H9 (cell line): ENCODE measurements around the gene AMDHD1. TPM values are rescaled to one million over a fixed set of nuclear protein-coding genes. Genes with fewer than 3 reads are reported as not detected.

Source experiments
- DNase-seq: peaks from one replicate; pipeline ENCODE4 v3.0.0-alpha.2; 2017
- H2AFZ ChIP-seq: one replicate; pipeline ENCODE4 v1.6.1; 2013; ENCODE audit warnings: mild to moderate bottlenecking, low read length, control low read depth, moderate library complexity
- H2AK5ac ChIP-seq: 2 replicates; pipeline ENCODE4 v1.6.1; 2013; ENCODE audit warnings: low read length, control low read depth, mixed read lengths; ENCODE audit not compliant: insufficient read length
- H2BK120ac ChIP-seq: one replicate; pipeline ENCODE4 v1.6.1; 2013; ENCODE audit warnings: low read depth, mild to moderate bottlenecking, low read length, control low read depth, inconsistent platforms; ENCODE audit not compliant: poor library complexity, severe bottlenecking
- H2BK12ac ChIP-seq: 2 replicates; pipeline ENCODE4 v1.6.1; 2013; ENCODE audit warnings: low read length, control low read depth, mixed read lengths, low read depth; ENCODE audit not compliant: insufficient read length
- H2BK15ac ChIP-seq: 2 replicates; pipeline ENCODE4 v1.6.1; 2013; ENCODE audit warnings: low read depth, low read length, control low read depth
- H2BK20ac ChIP-seq: one replicate; pipeline ENCODE4 v1.6.1; 2013; ENCODE audit warnings: low read depth, mild to moderate bottlenecking, low read length, control low read depth, inconsistent platforms; ENCODE audit not compliant: poor library complexity, severe bottlenecking
- H2BK5ac ChIP-seq: 2 replicates; pipeline ENCODE4 v1.6.1; 2013; ENCODE audit warnings: low read length, control low read depth, mixed read lengths; ENCODE audit not compliant: insufficient read length
- H3K14ac ChIP-seq: 2 replicates; pipeline ENCODE4 v1.6.1; 2013; ENCODE audit warnings: low read length, control low read depth; ENCODE audit not compliant: insufficient read depth
- H3K18ac ChIP-seq: 2 replicates; pipeline ENCODE4 v1.6.1; 2013; ENCODE audit warnings: low read depth, mild to moderate bottlenecking, mixed read lengths, low read length, control low read depth; ENCODE audit not compliant: insufficient read length
- H3K23ac ChIP-seq: 2 replicates; pipeline ENCODE4 v1.6.1; 2013; ENCODE audit warnings: low read length, control low read depth, mixed read lengths, low read depth; ENCODE audit not compliant: insufficient read length
- H3K23me2 ChIP-seq: 2 replicates; pipeline ENCODE4 v1.6.1; 2013; ENCODE audit warnings: low read depth, mild to moderate bottlenecking, mixed read lengths, low read length, control low read depth; ENCODE audit not compliant: insufficient read length, poor library complexity, severe bottlenecking
- H3K27ac ChIP-seq: 2 replicates; pipeline ENCODE4 v1.5.1; 2013; ENCODE audit warnings: low read length, control low read depth, mixed read lengths, low read depth; ENCODE audit not compliant: insufficient read length
- H3K27me3 ChIP-seq: 2 replicates; pipeline ENCODE4 v1.6.1; 2013; ENCODE audit warnings: low read length, control low read depth, inconsistent platforms; ENCODE audit not compliant: insufficient read depth
- H3K4ac ChIP-seq: 2 replicates; pipeline ENCODE4 v1.6.1; 2013; ENCODE audit warnings: low read depth, mild to moderate bottlenecking, control low read depth, inconsistent platforms, low read length, moderate library complexity
- H3K4me1 ChIP-seq: 2 replicates; pipeline ENCODE4 v1.6.1; 2013; ENCODE audit warnings: low read length, control low read depth, inconsistent platforms; ENCODE audit not compliant: insufficient read depth
- H3K4me2 ChIP-seq: 2 replicates; pipeline ENCODE4 v1.6.1; 2013; ENCODE audit warnings: low read length, control low read depth, mixed read lengths; ENCODE audit not compliant: insufficient read length, insufficient read depth
- H3K56ac ChIP-seq: 2 replicates; pipeline ENCODE4 v1.6.1; 2013; ENCODE audit warnings: low read depth, mild to moderate bottlenecking, mixed read lengths, low read length, control low read depth; ENCODE audit not compliant: insufficient read length
- H3K79me1 ChIP-seq: 2 replicates; pipeline ENCODE4 v1.6.1; 2013; ENCODE audit warnings: low read depth, mild to moderate bottlenecking, moderate library complexity, low read length, control low read depth, inconsistent platforms; ENCODE audit not compliant: insufficient read depth, poor library complexity, severe bottlenecking
- H3K79me2 ChIP-seq: 2 replicates; pipeline ENCODE4 v1.6.1; 2013; ENCODE audit warnings: low read length, control low read depth, inconsistent platforms; ENCODE audit not compliant: insufficient read depth
- H3K9ac ChIP-seq: 2 replicates; pipeline ENCODE4 v1.6.1; 2013; ENCODE audit warnings: low read length, control low read depth, mixed read lengths; ENCODE audit not compliant: insufficient read length; ENCODE audit errors: extremely low read depth
- H3K9me3 ChIP-seq: one replicate; pipeline ENCODE4 v1.6.1; 2013; ENCODE audit warnings: low read depth, low read length, inconsistent platforms; ENCODE audit not compliant: control insufficient read depth
- H3T11ph ChIP-seq: one replicate; pipeline ENCODE4 v1.6.1; 2013; ENCODE audit warnings: mild to moderate bottlenecking, low read length, control low read depth, inconsistent platforms
- H4K20me1 ChIP-seq: one replicate; pipeline ENCODE4 v1.6.1; 2013; ENCODE audit not compliant: control insufficient read depth, insufficient read length, insufficient read depth
- H4K5ac ChIP-seq: 2 replicates; pipeline ENCODE4 v1.6.1; 2013; ENCODE audit warnings: low read depth, mild to moderate bottlenecking, mixed read lengths, low read length, control low read depth; ENCODE audit not compliant: insufficient read length
- H4K8ac ChIP-seq: replicated peaks from 2 replicates; pipeline ENCODE4 v1.6.1; 2013; ENCODE audit warnings: low read length, control low read depth, mixed read lengths, low read depth; ENCODE audit not compliant: insufficient read length
- H4K91ac ChIP-seq: 2 replicates; pipeline ENCODE4 v1.6.1; 2013; ENCODE audit warnings: low read depth, mild to moderate bottlenecking, moderate library complexity, mixed read lengths, low read length, control low read depth; ENCODE audit not compliant: insufficient read length
- H3K27ac Mint-ChIP-seq, 3 experiments: 2 replicates in 2 of 3; 3 replicates in 1 of 3; pipeline ENCODE4 v1.8.0; 2020 to 2021; ENCODE audit warnings: mixed read lengths in 3 of 3, mild to moderate bottlenecking in 1 of 3, moderate library complexity in 1 of 3
- H3K27me3 Mint-ChIP-seq: 2 replicates; pipeline ENCODE4 v1.8.0; 2021; ENCODE audit warnings: low read depth, mild to moderate bottlenecking, moderate library complexity, mixed read lengths
- H3K36me3 Mint-ChIP-seq, 3 experiments: 2 replicates in 2 of 3; 3 replicates in 1 of 3; pipeline ENCODE4 v1.8.0; 2020 to 2021; ENCODE audit warnings: low read depth in 3 of 3, mixed read lengths in 3 of 3; ENCODE audit not compliant: insufficient read depth in 1 of 3
- H3K4me1 Mint-ChIP-seq, 2 experiments: 2 replicates each; pipeline ENCODE4 v1.8.0; 2020; ENCODE audit warnings: mixed read lengths in 2 of 2
- H3K4me3 Mint-ChIP-seq, 2 experiments: 2 replicates in 1 of 2; 3 replicates in 1 of 2; pipeline ENCODE4 v1.8.0; 2020 to 2021; ENCODE audit warnings: mild to moderate bottlenecking in 2 of 2, mixed read lengths in 2 of 2, moderate library complexity in 1 of 2
- H3K9me3 Mint-ChIP-seq, 2 experiments: 2 replicates in 1 of 2; 3 replicates in 1 of 2; pipeline ENCODE4 v1.8.0; 2020; ENCODE audit warnings: mild to moderate bottlenecking in 2 of 2, mixed read lengths in 2 of 2, moderate library complexity in 1 of 2
- CTCF ChIP-seq: fragments of 200-600 bp; sonication (generic); conservative IDR thresholded peaks from 3 replicates; pipeline ENCODE4 v1.8.0; 2021; ENCODE audit warnings: antibody characterized with exemption, mild to moderate bottlenecking
- WGBS: extraction: QIAGEN DNeasy Blood & Tissue Kit; methylation state at CpG from one replicate; pipeline ENCODE4 v1.1.7; 2013; ENCODE audit warnings: missing lambda C conversion rate, low lambda C conversion rate, mixed read lengths; ENCODE audit not compliant: insufficient read length; ENCODE audit errors: extremely low coverage; 5-methylcytosine and 5-hydroxymethylcytosine counted together
- total RNA-seq: library from RNA; stranded (reverse); gene quantifications from 2 replicates; pipeline ENCODE4 v1.2.1, GENCODE V29; 2021

AMDHD1 gene
- total RNA-seq, 1 experiment from 2014 or later, result 0.42 TPM

GRCh38 chr12:95999484-95999883, 56.4 kb downstream of the AMDHD1 start:
- H3K36me3 Mint-ChIP-seq, result peaks cover 3 to 22% (median 20%) of the 10 kb centered on the region in 3 experiments; a peak in 5 of 7 replicates
- no peak for TF ChIP-seq CTCF

More at GRCh38 chr12:95999484-95999883, 56.4 kb downstream of the AMDHD1 start:
- H4K91ac ChIP-seq, result no peak overlapping the region
- peak overlapping the region in 1 of 3 experiments; percentile 66; a peak in 2 of 7 replicates for H3K27ac Mint-ChIP-seq
- H3K4me3 Mint-ChIP-seq, result no peak overlapping the region
- no peak overlapping the region for H3K4me2 ChIP-seq
- H4K5ac ChIP-seq, result no peak overlapping the region
- no peak overlapping the region for H2BK12ac ChIP-seq
- no peak overlapping the region for H4K8ac ChIP-seq
- H3K9me3 ChIP-seq, result no peaks in the 10 kb centered on the region
- H3K27me3 ChIP-seq, result no peaks in the 10 kb centered on the region
- no peak overlapping the region for H3K9ac ChIP-seq
- H3K27me3 Mint-ChIP-seq, result no peaks in the 10 kb centered on the region
- H3K4me1 ChIP-seq, result no peaks in the 10 kb centered on the region
- no peak overlapping the region for H2AFZ ChIP-seq
- H3K23ac ChIP-seq, result no peak overlapping the region
- no peak overlapping the region for H3K27ac ChIP-seq
- no peak overlapping the region for H3K56ac ChIP-seq
- no peak overlapping the region for H3K14ac ChIP-seq
- no peak for DNase-seq
- H3K18ac ChIP-seq, result no peak overlapping the region
- H2BK15ac ChIP-seq, result no peak overlapping the region
- H3K4me1 Mint-ChIP-seq, result peaks cover 6 to 8% of the 10 kb centered on the region in 2 experiments
- no peak overlapping the region for H3K4ac ChIP-seq
- H2BK20ac ChIP-seq, result no peak overlapping the region
- H2BK120ac ChIP-seq, result no peak overlapping the region
- no peaks in the 10 kb centered on the region for H3K79me1 ChIP-seq
- H3T11ph ChIP-seq, result no peak overlapping the region
- H3K79me2 ChIP-seq, result no peaks in the 10 kb centered on the region
- no peaks in the 10 kb centered on the region for H3K9me3 Mint-ChIP-seq
- H2BK5ac ChIP-seq, result no peak overlapping the region
- H2AK5ac ChIP-seq, result no peak overlapping the region
- WGBS, result no CpG with 5 or more reads among the region's 5 CpGs
- H4K20me1 ChIP-seq, result no peaks in the 10 kb centered on the region
- no peaks in the 10 kb centered on the region for H3K23me2 ChIP-seq
